GM12864 (cell line): Measurements from ENCODE around the gene DHX16.

Experiments
- DNase-seq: peaks from one replicate; pipeline ENCODE4 v3.0.0-alpha.2; 2011; ENCODE audit warnings: low read depth
- H3K4me3 ChIP-seq: 2 replicates; pipeline ENCODE4 v1.5.1; 2011; ENCODE audit warnings: mild to moderate bottlenecking, low read depth, low read length, control low read depth
- TF ChIP-seq, protein P1 (sequence below): IDR thresholded peaks from 2 replicates; pipeline ENCODE4 v1.5.1; 2011; ENCODE audit warnings: low read depth, mild to moderate bottlenecking, moderate library complexity, low read length, control low read depth, inconsistent platforms; ENCODE audit errors: missing control alignments

DHX16 gene

DNA sequence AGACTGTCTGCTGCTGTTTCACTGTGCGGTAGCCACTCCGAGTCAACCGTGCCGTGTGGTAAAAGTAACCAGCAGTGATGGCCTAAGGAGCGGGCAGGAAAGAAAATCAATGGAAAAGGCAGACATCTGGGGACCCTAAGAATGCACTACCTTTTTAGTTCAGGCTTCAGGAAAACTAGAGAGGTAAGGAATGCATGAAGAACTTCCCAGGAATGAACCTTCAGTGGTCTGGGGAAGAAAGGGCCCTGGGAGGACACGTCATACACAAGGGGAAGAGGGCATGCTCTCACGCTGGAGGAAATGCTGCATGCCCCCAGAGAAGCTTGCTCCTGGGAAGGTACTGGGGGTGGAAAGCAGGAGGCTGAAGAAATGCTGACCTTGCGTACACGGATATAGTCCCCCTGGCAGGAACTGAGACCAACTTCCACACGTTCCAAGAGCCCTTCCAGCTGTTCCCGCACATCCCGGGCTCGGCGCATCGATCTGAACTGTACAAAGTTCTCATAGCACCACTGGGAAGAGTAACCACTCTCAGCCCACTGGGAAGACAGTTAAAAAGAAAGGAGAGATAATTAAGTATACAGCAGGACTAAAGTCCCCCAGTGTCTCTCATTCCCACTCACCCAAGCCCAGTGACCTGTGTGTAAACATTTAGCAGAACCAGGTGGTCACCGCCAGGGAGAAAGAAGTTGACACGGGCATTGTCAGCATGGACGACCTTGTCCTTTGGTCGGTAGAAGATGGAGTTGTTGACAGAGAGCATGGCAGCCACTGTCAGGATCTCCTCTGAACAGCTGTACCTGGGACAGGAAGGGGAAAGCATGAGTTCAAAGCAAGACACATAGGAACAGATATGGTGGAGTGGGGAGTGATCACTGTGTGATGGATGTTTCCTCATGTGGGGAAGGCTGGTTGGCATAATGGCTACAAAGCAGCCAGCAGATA is 17.7 kb downstream of the DHX16 start:
- H3K4me3 ChIP-seq: no peak overlapping the region
- DNase-seq: no peak
- TF ChIP-seq, protein P1, sequence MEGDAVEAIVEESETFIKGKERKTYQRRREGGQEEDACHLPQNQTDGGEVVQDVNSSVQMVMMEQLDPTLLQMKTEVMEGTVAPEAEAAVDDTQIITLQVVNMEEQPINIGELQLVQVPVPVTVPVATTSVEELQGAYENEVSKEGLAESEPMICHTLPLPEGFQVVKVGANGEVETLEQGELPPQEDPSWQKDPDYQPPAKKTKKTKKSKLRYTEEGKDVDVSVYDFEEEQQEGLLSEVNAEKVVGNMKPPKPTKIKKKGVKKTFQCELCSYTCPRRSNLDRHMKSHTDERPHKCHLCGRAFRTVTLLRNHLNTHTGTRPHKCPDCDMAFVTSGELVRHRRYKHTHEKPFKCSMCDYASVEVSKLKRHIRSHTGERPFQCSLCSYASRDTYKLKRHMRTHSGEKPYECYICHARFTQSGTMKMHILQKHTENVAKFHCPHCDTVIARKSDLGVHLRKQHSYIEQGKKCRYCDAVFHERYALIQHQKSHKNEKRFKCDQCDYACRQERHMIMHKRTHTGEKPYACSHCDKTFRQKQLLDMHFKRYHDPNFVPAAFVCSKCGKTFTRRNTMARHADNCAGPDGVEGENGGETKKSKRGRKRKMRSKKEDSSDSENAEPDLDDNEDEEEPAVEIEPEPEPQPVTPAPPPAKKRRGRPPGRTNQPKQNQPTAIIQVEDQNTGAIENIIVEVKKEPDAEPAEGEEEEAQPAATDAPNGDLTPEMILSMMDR: no peak

DNA sequence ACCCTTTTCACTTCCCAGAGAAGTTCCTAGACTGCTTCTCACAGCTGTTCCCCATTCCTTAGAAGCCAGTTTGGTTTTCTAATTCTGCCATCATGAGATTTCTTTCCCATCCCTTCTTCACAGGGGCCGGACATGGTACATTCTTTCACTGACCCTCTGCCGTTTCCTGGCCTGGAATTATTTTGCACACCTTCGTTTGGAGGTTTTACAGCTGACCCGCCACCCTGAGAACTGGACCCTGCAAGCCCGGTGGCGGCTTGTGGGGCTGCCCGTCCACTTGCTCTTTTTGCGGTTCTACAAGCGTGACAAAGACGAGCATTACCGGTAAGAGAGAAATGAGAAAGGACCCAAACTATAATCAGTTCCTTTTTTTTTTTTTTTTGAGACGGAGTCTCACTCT is 21.7 kb downstream of the DHX16 start:
- no peak overlapping the region for H3K4me3 ChIP-seq
- TF ChIP-seq, protein P1: no peak
- no peak for DNase-seq

DNA sequence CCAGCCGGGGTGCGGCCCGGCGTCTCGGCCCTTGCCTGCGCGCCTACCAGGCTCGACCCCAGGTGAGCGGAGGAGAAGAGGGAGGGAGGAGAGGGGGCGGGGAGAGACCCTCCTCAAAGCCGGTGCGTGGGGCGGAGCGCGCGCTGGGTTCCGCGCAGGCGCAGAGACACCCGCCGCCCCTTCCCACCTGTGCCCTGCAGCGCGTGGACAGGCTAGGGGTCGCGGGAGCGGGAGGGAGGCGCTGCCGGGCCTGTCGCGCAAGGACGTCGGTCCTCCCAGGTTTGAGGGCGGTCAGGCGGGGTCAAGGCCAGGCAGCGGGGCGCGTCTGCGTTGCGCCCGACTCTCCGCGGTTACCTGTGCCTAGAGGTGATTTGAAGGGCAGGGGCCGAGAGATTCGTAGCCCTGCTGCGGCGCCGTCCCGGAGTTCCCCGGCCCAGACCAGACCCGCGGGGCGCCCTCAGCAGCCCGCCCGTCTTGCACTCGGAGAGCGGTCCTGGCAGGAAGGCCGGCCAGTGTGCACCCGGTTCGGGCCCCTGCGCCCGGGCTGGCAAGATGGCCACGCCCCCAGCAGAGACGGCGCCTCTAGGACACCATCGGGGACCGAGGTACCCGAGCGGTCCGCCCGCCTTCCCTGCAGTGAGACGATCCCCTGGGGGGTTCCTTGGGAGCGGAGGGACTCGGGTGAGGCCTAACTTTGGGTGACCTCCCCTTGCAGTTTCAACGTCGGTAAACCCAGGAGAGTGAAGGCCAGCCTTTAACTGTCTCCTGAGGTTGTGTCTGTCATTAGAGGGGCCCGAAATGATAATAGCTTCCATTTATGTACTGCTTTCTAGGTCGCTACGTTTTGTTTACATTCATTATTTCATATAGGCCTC is 25.3 kb downstream of the DHX16 start:
- TF ChIP-seq, protein P1: no peak
- no peak for DNase-seq
- peak overlapping the region; percentile 90 for H3K4me3 ChIP-seq

- peak within 1 kb of the TSS; percentile 90 for H3K4me3 ChIP-seq
- peak; percentile 88 for DNase-seq
- TF ChIP-seq, protein P1: no peak
Observed at GRCh38 chr6:30646450-30647241, 26.2 kb downstream of the DHX16 start, which contains the start of gene C6orf136. TSS of gene C6orf136 (plus strand) at chr6:30647133. CDS start at chr6:30647232, 99 bp downstream.

GRCh38 chr6:30645989-30646388 is 26.8 kb downstream of the DHX16 start:
- TF ChIP-seq, protein P1: no peak
- H3K4me3 ChIP-seq: no peak overlapping the region
- DNase-seq: no peak

DNA sequence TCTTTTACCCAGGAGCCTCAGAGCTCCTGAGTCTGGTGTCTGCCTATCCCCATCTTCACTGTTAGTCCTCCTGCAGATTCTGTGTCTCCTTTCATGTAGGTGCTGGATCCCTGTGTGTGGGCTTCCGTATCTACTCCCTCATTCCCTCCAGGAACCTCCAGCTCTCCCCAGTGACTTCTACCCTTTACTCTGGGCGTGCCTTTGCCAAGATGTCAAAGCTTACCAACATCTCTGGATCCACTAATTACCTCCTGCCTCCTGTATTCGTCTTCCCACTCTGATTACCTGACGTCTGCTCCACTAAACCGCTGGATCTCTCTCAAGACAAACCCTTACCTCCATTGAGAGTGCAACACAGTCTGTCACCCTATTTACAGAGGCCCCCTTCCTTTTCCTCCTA is 28.0 kb downstream of the DHX16 start:
- no peak for DNase-seq
- no peak overlapping the region for H3K4me3 ChIP-seq
- TF ChIP-seq, protein P1: no peak
